Subcutaneous abdominal adipose tissue (tissue), 5 donors: ENCODE measurements around the gene RSRC2.

ENCODE experiments used
- H3K27ac ChIP-seq: one replicate; pipeline ENCODE4 v1.7.0; 2013; ENCODE audit warnings: low read depth, mild to moderate bottlenecking, inconsistent platforms, low read length, moderate library complexity
- H3K27me3 ChIP-seq, 5 donors: one replicate each; pipeline ENCODE4 v1.7.0; 2013; ENCODE audit warnings: low read length in 5 of 5, inconsistent platforms in 1 of 5; ENCODE audit not compliant: control insufficient read depth in 5 of 5, insufficient read depth in 4 of 5
- H3K36me3 ChIP-seq, 5 donors: one replicate each; pipeline ENCODE4 v1.7.0; 2013; ENCODE audit warnings: low read length in 5 of 5; ENCODE audit not compliant: control insufficient read depth in 5 of 5, insufficient read depth in 5 of 5
- H3K4me1 ChIP-seq, 5 donors: one replicate each; pipeline ENCODE4 v1.7.0; 2013; ENCODE audit warnings: low read length in 5 of 5, mild to moderate bottlenecking in 3 of 5, moderate library complexity in 1 of 5; ENCODE audit not compliant: control insufficient read depth in 5 of 5, insufficient read depth in 5 of 5
- H3K4me3 ChIP-seq, 5 donors: one replicate each; pipeline ENCODE4 v1.7.0; 2013; ENCODE audit warnings: low read length in 5 of 5, low read depth in 1 of 5
- H3K9ac ChIP-seq, 5 donors: one replicate each; pipeline ENCODE4 v1.7.0; 2013; ENCODE audit warnings: low read length in 5 of 5, mild to moderate bottlenecking in 4 of 5, moderate library complexity in 3 of 5
- H3K9me3 ChIP-seq, 5 donors: one replicate each; pipeline ENCODE4 v1.7.0; 2013; ENCODE audit warnings: low read length in 5 of 5; ENCODE audit not compliant: control insufficient read depth in 5 of 5
- donor health status: healthy.
- donor health status: healthy.
- donor health status: healthy.
- donor health status: healthy.
- donor health status: healthy.

Gene RSRC2

DNA sequence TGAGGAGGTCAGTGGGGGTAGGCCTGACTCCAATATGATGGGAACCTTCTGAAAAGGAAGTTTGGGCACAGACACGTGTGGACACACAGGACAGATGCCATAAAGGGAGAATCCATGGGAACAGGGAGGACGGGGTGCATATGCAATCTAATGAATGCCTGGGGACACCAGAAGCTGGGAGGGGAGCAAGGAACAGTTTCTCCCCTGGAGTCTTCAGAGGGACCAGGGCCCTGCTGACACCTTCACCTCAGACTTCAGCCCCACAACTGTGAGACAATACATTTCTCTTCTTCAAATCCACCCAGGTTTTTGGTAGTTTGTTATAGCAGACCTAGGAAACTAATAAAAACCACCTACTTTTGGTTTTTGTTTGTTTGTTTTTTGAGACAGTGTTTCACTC, 69.1 kb downstream of the RSRC2 start:
- H3K36me3 ChIP-seq = no peaks in the 10 kb centered on the region
- no peaks in the 10 kb centered on the region for H3K9me3 ChIP-seq
- H3K4me1 ChIP-seq = peaks cover 0 to 6% (median 0%) of the 10 kb centered on the region in 5 donors
- no peak overlapping the region for H3K4me3 ChIP-seq
- no peak overlapping the region for H3K9ac ChIP-seq
- no peaks in the 10 kb centered on the region for H3K27me3 ChIP-seq
- H3K27ac ChIP-seq = no peak overlapping the region

DNA sequence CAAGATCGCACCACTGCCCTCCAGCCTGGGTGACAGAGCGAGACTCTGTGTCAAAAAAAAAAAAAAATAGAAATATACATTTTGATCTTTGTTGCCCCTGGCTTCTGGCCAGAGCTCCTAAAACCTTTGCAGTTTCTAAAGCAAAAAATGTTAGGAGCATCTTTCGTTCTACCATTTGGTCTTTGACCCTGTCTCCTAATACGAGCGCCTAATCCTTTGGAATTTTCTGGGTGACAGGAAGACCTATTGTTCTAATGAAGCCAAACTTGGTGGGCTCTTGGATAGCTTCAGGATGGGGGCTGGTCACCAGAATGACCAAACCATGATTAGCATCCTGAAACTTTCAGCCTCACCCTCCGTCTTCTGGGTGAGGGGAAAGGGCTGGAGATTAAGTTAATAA, 72.0 kb downstream of the RSRC2 start:
- no peaks in the 10 kb centered on the region for H3K9me3 ChIP-seq
- no peak overlapping the region for H3K4me3 ChIP-seq
- no peaks in the 10 kb centered on the region for H3K36me3 ChIP-seq
- H3K27ac ChIP-seq = no peak overlapping the region
- no peaks in the 10 kb centered on the region for H3K27me3 ChIP-seq
- H3K9ac ChIP-seq = no peak overlapping the region
- peaks cover 0 to 6% (median 0%) of the 10 kb centered on the region in 5 donors for H3K4me1 ChIP-seq

DNA sequence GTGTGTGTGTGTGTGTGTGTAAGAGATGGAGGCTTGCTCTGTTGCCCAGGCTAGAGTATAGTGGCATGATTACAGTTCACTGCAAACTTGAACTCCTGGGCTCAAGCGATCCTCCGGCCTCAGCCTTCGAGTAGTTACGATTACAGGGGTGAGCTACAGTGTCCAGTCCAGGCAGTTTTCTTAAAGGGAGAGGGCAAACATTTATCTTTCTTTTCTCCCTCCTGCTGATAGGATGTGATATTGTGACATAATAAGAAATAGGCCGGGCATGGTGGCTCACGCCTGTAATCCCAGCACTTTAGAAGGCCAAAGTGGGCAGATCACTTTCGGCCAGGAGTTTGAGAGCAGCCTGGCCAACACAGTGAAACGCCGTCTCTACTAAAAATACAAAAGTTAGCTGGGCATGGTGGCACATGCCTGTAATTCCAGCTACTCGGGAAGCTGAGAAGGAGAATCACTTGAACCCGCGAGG, 72.5 kb downstream of the RSRC2 start:
- H3K27ac ChIP-seq = no peak overlapping the region
- no peaks in the 10 kb centered on the region for H3K36me3 ChIP-seq

More for the DNA sequence above, 72.5 kb downstream of the RSRC2 start:
- H3K9me3 ChIP-seq = no peaks in the 10 kb centered on the region
- no peaks in the 10 kb centered on the region for H3K27me3 ChIP-seq
- H3K4me3 ChIP-seq = no peak overlapping the region
- H3K4me1 ChIP-seq = peaks cover 0 to 6% (median 0%) of the 10 kb centered on the region in 5 donors
- no peak overlapping the region for H3K9ac ChIP-seq
